HG03575 (cell line): ENCODE results near the gene SOX15.

Source experiments
- ATAC-seq: cut with Tn5 transposase; IDR thresholded peaks from one replicate; pipeline ENCODE4 v1.9.1; 2021; ENCODE audit not compliant: unreplicated experiment, insufficient number of reproducible peaks, low FRiP score; ENCODE audit errors: extremely low read depth

The SOX15 gene

DNA sequence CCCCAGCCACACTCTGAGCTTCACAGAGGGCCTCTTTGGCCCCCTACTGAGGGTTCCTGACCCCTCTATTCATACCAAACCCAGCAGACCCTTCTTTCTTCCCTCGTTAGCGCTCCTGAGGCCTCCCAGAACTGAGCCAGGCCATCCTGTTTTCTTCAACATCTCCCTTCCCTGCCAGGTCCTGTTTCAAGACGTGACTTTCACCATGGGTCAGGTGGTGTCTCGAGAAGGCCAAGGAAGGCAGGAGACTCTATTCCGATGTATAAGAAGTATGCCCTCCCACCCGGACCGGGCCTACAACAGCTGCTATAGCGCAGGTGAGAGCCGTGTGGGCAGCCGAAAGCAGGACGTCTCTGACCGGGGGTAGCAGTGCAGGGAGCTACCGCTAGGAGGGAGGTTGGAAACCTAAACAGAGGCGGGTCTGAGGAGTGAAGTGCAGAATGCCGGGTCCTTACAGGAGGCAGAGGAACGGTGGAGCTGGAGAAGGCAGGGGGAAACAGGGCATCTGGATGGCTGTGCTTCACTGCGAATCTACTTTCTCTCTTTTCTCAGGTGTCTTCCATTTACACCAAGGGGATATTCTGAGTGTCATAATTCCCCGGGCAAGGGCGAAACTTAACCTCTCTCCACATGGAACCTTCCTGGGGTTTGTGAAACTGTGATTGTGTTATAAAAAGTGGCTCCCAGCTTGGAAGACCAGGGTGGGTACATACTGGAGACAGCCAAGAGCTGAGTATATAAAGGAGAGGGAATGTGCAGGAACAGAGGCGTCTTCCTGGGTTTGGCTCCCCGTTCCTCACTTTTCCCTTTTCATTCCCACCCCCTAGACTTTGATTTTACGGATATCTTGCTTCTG lies 29.5 kb downstream of the SOX15 start:
- no peak for ATAC-seq

DNA sequence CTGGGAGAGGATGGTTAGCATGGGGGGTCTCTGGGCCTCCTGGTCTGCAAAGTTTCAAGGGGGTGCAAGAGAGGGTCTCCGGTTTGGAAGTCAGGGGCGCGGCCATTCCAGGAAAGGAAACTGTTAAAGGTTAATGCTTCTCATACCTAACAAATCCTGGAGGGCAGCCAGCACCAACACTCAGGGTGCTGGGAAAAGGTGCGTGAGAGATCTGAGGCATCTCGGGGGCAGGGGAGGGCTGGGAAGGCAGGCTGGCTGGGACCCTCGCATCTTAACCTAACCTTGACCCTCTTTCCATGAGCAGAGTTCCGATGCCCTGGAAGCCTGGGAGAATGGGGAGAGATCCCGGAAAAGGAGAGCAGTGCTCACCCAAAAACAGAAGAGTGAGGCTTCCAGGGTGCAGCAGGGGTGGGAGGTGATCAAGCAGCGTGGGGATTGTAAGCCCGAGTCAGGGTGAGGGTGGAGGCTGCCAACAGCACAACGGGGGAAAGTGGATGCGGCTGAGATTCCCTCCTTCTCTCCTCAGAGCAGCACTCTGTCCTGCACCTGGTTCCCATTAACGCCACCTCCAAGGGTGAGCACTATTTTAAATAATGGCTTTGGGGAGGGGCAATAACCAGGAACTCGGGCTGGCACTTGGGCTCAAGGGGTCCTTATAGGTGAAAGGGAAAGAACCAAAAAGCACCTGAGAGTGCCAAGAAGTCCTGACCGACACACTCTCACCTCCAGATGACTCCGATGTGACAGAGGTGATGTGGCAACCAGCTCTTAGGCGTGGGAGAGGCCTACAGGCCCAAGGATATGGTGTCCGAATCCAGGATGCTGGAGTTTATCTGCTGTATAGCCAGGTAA lies 30.3 kb downstream of the SOX15 start:
- ATAC-seq = no peak

DNA sequence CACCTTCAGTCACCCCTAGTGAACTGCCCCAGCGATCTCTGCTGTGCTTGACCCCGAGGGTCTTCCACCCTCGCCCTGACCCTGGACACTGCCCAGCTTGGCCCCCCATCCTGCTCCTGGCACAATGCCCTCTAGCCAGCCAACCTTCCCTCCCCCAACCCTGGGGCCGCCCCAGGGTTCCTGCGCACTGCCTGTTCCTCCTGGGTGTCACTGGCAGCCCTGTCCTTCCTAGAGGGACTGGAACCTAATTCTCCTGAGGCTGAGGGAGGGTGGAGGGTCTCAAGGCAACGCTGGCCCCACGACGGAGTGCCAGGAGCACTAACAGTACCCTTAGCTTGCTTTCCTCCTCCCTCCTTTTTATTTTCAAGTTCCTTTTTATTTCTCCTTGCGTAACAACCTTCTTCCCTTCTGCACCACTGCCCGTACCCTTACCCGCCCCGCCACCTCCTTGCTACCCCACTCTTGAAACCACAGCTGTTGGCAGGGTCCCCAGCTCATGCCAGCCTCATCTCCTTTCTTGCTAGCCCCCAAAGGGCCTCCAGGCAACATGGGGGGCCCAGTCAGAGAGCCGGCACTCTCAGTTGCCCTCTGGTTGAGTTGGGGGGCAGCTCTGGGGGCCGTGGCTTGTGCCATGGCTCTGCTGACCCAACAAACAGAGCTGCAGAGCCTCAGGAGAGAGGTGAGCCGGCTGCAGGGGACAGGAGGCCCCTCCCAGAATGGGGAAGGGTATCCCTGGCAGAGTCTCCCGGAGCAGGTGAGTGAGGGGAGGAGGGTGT lies 31.2 kb downstream of the SOX15 start, which contains the start of gene TNFSF13:
TNFSF13 (plus strand) TSS at position 207 of the 776 bp plus-strand sequence; CDS start at position 497, 290 bp downstream.
- no peak for ATAC-seq

DNA sequence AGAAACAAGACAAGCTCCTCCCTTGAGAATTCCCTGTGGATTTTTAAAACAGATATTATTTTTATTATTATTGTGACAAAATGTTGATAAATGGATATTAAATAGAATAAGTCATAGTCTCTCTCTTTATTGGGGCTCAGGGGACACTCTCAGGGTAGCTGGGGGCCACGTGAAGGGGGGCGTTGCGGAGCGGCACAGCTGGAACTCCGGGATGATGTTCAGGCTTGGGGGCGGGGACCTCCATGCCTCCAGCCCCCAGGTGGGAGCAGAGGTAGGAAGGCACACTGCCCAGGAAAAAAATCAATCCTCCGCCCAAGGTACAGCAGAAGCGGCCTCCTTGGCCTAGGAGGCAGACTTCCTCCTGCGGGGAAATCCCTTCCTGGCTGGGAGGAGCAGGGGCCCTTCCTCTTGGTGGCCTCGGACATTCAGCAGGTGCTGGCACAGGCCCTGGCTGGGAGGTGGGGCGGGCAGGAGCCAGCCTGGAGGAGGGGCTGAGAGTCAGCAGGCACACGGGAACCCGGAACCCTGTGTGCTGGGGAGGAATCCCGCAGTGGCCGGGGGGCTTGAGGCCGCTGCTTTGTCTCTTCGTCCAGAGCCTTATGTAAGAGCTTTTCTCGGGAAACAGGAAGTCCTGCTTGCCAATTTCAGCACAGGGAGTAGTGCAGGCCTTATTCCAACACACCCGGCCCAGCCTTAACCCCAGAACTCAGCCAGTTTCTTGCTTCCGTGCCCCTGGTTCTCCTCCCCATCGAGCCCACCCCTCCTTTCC lies 31.9 kb downstream of the SOX15 start:
- no peak for ATAC-seq

DNA sequence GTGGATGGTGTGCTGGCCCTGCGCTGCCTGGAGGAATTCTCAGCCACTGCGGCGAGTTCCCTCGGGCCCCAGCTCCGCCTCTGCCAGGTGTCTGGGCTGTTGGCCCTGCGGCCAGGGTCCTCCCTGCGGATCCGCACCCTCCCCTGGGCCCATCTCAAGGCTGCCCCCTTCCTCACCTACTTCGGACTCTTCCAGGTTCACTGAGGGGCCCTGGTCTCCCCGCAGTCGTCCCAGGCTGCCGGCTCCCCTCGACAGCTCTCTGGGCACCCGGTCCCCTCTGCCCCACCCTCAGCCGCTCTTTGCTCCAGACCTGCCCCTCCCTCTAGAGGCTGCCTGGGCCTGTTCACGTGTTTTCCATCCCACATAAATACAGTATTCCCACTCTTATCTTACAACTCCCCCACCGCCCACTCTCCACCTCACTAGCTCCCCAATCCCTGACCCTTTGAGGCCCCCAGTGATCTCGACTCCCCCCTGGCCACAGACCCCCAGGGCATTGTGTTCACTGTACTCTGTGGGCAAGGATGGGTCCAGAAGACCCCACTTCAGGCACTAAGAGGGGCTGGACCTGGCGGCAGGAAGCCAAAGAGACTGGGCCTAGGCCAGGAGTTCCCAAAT lies 32.6 kb downstream of the SOX15 start:
- no peak for ATAC-seq

DNA sequence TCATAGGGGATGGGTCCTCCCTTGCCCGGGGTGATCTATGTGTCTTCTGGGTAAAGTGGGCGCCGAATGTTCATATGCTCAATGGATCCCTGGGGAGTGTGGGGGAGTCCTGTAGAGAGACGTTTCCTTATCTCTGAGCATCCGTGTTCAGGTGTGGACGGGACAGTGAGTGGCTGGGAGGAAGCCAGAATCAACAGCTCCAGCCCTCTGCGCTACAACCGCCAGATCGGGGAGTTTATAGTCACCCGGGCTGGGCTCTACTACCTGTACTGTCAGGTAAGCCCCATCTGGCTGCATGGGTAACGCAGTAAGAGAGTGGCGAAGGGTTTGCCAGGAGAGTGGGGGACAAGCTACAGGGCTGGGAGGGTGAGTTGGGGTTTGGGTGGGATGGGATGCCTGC lies 33.3 kb downstream of the SOX15 start:
- no peak for ATAC-seq

DNA sequence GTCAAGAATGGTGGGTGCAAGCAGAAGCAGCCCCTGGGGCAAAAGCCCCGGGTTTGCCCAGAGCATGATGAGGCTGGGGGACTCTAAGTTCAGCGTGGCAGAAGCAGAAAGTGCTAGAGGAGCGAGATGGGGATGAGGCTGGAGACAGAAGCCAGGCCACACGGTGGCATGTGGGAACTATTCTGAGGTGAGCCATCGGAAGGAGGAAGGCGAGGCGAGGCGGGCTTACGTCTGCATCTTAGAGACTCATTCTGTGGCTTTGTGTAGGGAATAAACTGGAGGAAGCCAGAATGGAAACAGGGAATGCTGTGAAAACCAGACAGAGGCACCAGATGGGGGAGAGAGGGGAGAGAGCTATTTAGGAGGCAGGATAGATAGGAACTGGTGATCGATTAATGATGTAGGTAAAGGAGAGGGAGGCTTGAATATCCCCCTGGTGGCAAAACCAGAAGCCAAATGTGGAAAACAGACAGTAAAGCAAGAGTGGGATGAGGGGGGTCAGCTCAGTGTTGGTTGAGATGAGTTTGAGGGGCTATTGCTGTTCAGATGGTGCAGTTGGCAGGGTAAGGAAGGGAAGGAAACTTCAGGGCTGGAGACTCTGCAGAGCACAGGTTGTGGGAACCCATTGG lies 34.5 kb downstream of the SOX15 start:
- no peak for ATAC-seq

DNA sequence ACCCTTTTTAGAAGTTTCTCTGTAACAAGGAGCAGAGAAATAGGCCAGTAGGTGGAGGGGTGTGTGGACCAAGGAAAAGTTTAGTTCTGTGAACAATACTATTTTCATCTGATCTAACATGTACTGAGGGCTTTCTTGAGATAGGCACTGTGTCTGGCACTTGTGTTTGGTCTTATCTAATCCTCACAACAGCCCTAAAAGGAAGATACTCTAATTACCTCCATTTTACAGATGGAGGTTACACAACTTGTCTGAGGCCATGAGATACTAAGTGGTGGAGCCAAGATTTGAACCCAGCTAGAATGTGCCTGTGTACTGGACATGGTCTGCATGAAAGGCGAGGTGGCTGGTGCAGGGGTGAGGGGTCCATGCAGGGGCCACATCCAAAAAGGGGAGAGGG lies 36.5 kb downstream of the SOX15 start:
- ATAC-seq = no peak

DNA sequence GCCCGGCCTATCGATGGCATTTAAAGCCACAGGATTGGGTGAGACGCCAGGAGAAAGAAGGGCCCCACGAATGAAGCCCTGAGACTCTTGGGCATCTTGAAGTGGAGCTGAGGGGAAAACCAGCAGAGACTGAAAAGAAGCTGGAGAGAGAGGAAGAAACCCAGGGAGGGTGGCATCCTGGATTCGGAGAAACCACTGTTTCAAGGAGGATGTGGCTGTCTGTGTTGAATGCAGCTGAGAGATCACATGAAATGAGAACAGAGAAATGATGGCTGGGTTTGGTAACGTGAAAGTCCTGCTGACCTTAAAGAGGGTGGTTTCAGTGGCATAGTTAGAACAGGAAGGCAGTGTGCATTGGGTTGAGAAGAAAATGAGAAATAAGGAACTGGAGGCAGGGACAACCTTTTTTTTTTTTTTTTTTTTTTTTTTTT lies 37.3 kb downstream of the SOX15 start:
- ATAC-seq = peak; percentile 64

DNA sequence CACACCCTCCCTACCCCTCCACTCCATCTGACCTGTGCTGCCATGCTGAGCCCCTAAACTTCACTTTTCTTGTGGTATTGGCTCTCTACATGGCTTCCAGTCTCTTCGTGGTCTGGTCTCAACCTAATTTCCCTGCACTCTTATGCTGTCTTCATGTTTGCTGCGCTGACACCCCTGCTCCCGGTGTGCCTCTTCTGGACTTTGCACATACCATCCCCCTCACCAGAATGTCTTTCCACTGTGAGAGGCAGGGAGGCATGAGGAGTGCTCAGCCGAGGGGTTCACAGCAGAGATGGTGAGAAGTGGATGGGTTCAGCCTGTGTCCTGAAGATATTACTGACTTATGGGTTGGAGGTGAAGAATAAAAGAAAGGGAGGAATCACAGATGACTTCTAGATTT lies 38.5 kb downstream of the SOX15 start:
- ATAC-seq = no peak

DNA sequence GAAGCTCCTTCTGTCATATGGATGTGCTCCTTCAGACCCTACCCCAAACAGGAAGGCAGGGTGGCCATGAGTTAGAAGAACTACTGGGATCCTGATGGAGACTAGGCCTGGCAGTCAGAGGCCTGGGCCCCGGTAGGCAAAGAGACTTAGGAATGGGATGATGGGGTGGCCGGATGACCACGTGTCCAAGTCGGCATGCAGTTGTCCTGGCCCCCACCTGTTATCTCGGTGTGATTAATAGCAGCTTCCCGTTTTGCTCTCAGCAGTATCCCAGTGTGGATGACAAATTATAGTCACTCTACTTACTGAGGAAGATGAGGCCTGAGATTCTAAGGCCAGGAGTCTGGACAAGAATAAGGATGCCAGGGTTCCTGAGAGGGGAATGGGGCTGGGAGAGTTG lies 39.5 kb downstream of the SOX15 start:
- no peak for ATAC-seq

DNA sequence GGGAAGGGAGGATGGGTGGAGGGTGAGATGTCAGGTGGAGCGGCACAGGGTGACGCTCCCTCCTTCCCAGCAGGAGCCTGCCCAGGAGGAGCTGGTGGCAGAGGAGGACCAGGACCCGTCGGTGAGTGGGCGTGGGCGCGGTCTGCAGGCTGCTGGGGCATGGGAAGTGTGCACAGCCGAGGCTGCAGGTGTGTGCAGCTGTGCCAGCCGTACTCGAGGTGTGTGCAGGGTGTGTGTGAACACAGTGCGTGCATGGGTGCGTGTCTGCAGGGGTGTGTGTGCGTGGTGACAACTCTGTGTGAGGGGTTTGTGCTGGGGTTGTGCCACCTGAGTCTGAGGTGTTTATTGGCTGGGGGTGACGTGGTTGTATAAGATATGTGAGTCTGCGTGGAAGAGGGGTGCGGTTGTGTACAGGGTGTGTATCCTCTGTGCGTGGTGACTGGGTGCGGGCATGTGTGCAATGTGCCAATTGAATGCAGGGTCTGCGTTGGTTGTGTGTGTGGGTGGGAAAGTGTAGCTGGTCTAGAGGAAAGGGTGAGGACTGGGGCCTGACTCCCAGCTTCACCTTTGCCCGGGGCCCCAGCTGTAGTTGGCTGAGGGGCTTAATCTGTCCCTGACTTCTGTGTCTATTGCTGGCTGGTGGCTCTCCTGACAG lies 40.4 kb downstream of the SOX15 start:
- ATAC-seq = no peak

DNA sequence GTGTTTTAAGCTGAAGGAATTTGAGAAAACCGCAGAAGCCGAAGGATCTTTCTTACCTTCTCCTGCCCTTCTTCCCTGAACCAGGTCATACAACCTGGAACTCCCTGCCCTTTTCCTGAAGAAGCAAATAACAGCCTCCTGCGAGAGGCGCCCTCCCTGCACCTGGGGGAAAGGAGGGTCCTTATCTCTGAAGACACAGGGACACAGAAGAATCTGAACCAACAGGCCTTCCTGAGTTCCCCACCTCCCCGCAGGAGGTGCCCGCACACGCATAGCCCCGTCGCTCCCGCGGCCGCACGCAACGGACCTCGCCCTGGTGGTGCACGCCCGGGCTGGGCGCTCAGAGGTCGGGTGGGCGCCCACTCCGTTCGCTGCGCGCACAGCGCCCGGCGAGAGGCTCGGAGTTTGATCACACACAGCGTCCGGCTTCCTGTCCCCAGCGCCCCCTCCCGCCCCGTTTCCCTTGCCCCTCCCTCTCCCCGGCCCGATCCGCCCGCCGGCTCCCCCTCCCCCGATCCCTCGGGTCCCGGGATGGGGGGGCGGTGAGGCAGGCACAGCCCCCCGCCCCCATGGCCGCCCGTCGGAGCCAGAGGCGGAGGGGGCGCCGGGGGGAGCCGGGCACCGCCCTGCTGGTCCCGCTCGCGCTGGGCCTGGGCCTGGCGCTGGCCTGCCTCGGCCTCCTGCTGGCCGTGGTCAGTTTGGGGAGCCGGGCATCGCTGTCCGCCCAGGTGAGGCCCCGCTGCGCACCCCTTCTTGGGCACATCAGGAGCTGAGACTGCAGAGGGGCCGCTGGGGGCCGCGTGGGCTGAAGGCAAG lies 41.1 kb downstream of the SOX15 start, which contains the start of gene TNFSF12:
TNFSF12 (plus strand) TSS at position 474 of the 816 bp plus-strand sequence; CDS start at position 570, 96 bp downstream.
- ATAC-seq = no peak

DNA sequence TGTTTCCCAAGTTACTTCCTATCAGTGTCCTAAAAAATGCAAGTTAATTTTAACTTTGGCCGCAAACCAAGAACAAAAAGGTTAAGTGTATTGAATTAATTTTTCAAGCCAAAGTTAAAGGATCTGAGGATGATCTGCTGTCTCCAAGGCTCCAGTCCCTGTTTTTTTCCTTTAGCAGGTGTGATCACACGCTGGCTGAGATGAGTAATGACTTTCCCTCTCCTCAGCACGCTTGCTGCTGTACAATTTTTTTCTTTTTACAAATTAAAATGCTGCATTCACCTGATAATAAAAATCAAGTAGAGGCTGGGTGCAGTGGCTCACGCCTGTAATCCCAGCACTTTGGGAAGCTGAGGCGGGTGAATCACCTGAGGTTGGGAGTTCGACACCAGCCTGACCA lies 45.0 kb downstream of the SOX15 start:
- no peak for ATAC-seq

DNA sequence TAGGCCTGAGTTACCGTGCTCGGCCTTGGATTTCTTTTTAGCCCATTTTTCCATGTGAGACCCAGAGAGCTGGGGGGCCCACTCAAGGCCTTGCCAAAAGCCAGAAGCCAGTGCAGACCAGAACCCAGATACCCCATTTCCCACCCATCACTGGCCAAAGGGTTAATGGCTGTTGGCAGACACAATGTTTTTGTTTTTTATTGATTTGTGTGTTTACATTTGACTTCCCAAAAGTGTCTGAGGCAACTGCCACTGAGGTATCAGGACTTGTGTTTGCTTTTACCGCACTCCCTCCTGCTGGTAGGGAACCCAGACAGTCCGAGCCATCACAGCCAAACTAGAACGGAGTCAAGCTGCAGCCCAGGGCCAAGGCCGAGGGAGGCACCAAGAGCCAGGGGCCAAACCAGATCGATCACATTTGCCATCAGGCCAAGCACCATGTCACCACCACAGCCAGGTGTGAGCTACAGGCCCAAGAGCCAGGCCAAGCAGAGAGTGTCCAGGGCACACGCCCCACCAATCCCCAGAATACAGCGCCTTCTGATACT lies 48.7 kb downstream of the SOX15 start:
- ATAC-seq = no peak

DNA sequence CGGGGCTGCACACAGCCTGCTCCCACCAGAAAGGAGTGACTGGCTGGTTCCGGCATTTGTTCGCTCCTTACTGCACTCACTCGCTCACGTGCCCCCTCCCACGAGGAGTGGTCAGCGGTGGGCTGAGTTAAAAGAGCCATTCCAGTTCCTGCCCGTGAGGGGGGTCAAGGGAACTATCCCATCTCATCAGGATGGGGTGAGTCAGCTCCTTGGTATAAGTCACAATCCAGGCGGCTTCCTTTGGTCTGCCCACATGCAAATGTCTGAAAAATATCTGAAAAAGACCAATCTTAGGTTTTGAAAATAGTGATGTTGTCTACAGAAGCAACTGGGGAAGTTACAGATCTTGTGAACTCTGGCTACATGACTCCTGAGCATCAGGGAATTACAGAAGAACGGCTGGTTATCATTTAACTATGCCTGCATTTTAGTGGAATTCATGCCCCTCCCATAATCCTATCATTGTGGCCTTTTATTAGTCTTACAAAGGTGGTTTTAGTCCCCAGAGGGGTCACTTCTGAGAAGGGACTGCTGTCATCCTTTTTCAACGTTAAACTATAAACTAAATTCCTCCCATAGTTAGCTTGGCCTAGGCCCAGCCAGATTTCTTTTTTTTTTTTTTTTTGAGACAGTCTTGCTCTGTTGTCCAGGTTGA lies 50.9 kb downstream of the SOX15 start:
- no peak for ATAC-seq
